ENCODE data around the gene REEP1. TPM values are rescaled to one million over a fixed set of nuclear protein-coding genes. Genes with fewer than 3 reads are reported as not detected.
"Not testable (repeated sequence)": the region's sequence is repeated elsewhere in the genome, so short reads cannot be mapped to it uniquely, and the experiment has no call there.

The REEP1 gene
- total and polyA plus RNA-seq, 4 experiments from 2014 or later: 0.15 TPM; not detected in 3

DNA sequence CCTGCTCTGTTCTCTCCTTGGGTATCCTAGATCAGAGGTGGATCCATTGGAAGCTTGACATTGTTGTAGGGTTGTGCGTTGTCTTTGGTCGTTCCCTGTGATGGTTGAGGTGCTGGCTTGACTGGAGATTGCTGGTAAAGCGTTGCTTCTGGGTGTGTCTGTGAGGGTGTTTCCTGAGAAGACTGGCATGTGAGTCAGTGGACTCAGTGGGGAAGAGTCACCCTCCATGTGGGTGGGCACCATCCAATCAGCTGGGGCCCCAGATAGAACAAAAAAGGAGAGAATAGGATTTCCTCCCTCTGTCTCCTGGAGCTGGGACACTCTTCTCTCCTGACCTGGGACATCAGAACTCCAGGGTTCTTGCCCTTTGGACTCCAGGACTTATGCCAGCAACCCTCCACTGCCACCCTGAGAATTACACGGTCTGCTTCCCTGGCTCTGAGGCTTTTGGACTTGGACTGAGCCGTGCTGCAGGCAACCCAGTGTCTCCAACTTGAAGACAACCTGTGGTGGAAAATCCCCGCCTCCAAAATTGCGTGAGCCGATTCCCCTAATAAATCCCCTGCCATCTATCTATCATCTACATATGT, 14.8 kb upstream of the REEP1 start:
- Mint-ChIP-seq H3K36me3 (no peaks in the 10 kb centered on the region), H3K9me3 (peaks cover 0 to 6% (median 0%) of the 10 kb centered on the region in 8 donors), H3K27ac (no peak overlapping the region), H3K4me3 (no peak overlapping the region), H3K4me1 (no peaks in the 10 kb centered on the region), H3K27me3 (peaks cover 16 to 22% of the 10 kb centered on the region in 2 donors)
- DNase-seq: no peak
- Histone ChIP-seq H3K27ac (ENCODE audit: low read depth, low read length) (no peak overlapping the region), H3K9me3 (ENCODE audit: control insufficient read depth in 1 of 2, low read length in 2 of 2) (no peaks in the 10 kb centered on the region), H3K4me3 (ENCODE audit: low read length in 2 of 2) (no peak overlapping the region), H3K4me1 (ENCODE audit: insufficient read depth, low read length) (no peaks in the 10 kb centered on the region), H3K36me3 (ENCODE audit: insufficient read depth, low read length) (no peaks in the 10 kb centered on the region), H3K27me3 (ENCODE audit: insufficient read depth, low read length) (no peaks in the 10 kb centered on the region)
- ChIA-PET POLR2A (ENCODE audit: partially characterized antibody) (interaction anchor here (0.7 to 1.0 kb wide), 2 partner anchors 116 to 127 kb away, joined by 3 read pairs; no protein-coding TSS in a partner anchor), CTCF (ENCODE audit: partially characterized antibody) (interaction anchor here (1.0 kb wide), 1 partner anchor 18 kb away, joined by 4 read pairs; no protein-coding TSS in a partner anchor)
- intact Hi-C loops (cut with micrococcal nuclease): no loop called here

DNA sequence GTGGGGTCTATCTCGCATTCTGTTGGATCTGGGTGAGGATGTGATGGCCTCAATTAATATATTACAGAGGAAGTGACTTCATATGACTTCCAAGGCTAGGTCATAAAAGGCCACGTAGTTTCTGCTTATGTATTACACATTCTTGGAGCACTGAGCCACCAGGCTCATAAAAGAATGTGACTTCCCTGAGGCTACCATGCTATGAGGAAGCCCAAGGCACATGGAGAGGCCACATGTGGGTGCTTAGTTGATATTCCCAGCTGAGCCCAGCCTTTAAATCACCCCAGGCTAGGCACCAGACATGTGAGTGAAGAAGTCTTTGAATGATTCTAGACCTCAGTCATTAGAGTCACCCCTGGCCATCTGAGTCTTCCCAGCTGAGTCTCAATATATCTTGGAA, 13.3 kb upstream of the REEP1 start:
- Histone ChIP-seq H3K27me3 (ENCODE audit: insufficient read depth, low read length) (no peaks in the 10 kb centered on the region), H3K36me3 (ENCODE audit: insufficient read depth, low read length) (no peaks in the 10 kb centered on the region), H3K4me1 (ENCODE audit: insufficient read depth, low read length) (no peaks in the 10 kb centered on the region), H3K27ac (ENCODE audit: low read depth, low read length) (no peak overlapping the region), H3K4me3 (ENCODE audit: low read length in 2 of 2) (no peak overlapping the region), H3K9me3 (ENCODE audit: control insufficient read depth in 1 of 2, low read length in 2 of 2) (no peaks in the 10 kb centered on the region)
- intact Hi-C loops (cut with micrococcal nuclease): no loop called here
- Mint-ChIP-seq H3K9me3 (peaks cover 0 to 6% (median under 1%) of the 10 kb centered on the region in 8 donors), H3K36me3 (no peaks in the 10 kb centered on the region), H3K27ac (no peak overlapping the region), H3K27me3 (peaks cover 24 to 29% of the 10 kb centered on the region in 2 donors), H3K4me3 (no peak overlapping the region), H3K4me1 (no peaks in the 10 kb centered on the region)
- POLR2A ChIA-PET (ENCODE audit: partially characterized antibody): no interaction called here
- CTCF ChIA-PET (ENCODE audit: partially characterized antibody): no interaction called here
- no peak for DNase-seq

DNA sequence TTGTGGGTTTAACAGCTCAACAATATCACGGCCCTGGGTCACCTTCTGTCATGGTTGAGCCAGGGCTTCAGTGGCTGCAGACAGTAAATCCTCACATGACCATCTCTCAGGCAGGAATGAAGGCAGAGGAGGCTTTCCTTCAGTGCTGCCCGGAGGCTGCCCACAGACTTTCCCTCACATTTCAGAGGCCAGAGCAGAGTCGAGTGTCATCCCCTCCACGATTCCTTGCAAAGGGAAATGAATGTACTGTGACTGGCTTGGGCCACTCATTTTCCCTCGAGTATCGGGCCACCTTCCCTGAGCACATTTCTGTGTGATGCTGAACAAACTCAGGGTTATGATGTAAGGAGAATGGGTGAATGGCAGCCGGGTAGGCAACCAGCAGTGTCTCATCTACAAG, 10.0 kb upstream of the REEP1 start:
- Histone ChIP-seq H3K4me1 (ENCODE audit: insufficient read depth, low read length) (no peaks in the 10 kb centered on the region), H3K27ac (ENCODE audit: low read depth, low read length) (no peak overlapping the region), H3K27me3 (ENCODE audit: insufficient read depth, low read length) (no peaks in the 10 kb centered on the region), H3K9me3 (ENCODE audit: control insufficient read depth in 1 of 2, low read length in 2 of 2) (no peaks in the 10 kb centered on the region), H3K4me3 (ENCODE audit: low read length in 2 of 2) (no peak overlapping the region), H3K36me3 (ENCODE audit: insufficient read depth, low read length) (no peaks in the 10 kb centered on the region)
- no peak overlapping the region for H3K27ac Mint-ChIP-seq
- H3K27me3 Mint-ChIP-seq: peaks cover 28 to 30% of the 10 kb centered on the region in 2 donors
- intact Hi-C loops (cut with micrococcal nuclease): no loop called here
- peaks cover 0 to 11% (median 5%) of the 10 kb centered on the region in 8 donors for H3K9me3 Mint-ChIP-seq
- no peak overlapping the region for H3K4me3 Mint-ChIP-seq
- peaks cover 0 to 2% of the 10 kb centered on the region in 2 donors for H3K36me3 Mint-ChIP-seq
- no peak for DNase-seq
- CTCF ChIA-PET (ENCODE audit: partially characterized antibody): no interaction called here
- H3K4me1 Mint-ChIP-seq: no peaks in the 10 kb centered on the region
- POLR2A ChIA-PET (ENCODE audit: partially characterized antibody): no interaction called here

DNA sequence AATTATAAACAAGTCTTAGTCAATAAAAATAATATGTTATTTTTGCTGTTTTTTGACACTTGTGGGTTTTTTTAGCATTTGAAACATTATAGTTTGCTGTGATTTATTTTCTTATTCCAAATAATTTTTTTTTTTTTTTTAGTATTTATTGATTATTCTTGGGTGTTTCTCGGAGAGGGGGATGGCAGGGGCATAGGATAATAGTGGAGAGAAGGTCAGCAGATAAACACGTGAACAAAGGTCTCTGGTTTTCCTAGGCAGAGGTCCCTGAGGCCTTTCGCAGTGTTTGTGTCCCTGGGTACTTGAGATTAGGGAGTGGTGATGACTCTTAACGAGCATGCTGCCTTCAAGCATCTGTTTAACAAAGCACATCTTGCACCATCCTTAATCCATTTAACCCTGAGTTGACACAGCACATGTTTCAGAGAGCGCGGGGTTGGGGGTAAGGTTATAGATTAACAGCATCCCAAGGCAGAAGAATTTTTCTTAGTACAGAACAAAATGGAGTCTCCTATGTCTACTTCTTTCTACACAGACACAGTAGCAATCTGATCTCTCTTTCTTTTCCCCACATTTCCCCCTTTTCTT, 8.5 kb upstream of the REEP1 start:
- H3K4me1 Mint-ChIP-seq; CTCF ChIA-PET (ENCODE audit: partially characterized antibody); DNase-seq; intact Hi-C loops (cut with micrococcal nuclease); H3K4me1 ChIP-seq (ENCODE audit: insufficient read depth, low read length); H3K4me3 Mint-ChIP-seq; POLR2A ChIA-PET (ENCODE audit: partially characterized antibody); H3K27me3 ChIP-seq (ENCODE audit: insufficient read depth, low read length); H3K27ac ChIP-seq (ENCODE audit: low read depth, low read length); H3K9me3 ChIP-seq (ENCODE audit: control insufficient read depth in 1 of 2, low read length in 2 of 2); H3K4me3 ChIP-seq (ENCODE audit: low read length in 2 of 2); H3K36me3 ChIP-seq (ENCODE audit: insufficient read depth, low read length); H3K27ac Mint-ChIP-seq: not testable (repeated sequence)
- H3K36me3 Mint-ChIP-seq: peaks cover 7 to 11% of the 10 kb centered on the region in 2 donors
- peaks cover 6 to 24% (median 20%) of the 10 kb centered on the region in 8 donors for H3K9me3 Mint-ChIP-seq
- peaks cover 33 to 35% of the 10 kb centered on the region in 2 donors for H3K27me3 Mint-ChIP-seq

DNA sequence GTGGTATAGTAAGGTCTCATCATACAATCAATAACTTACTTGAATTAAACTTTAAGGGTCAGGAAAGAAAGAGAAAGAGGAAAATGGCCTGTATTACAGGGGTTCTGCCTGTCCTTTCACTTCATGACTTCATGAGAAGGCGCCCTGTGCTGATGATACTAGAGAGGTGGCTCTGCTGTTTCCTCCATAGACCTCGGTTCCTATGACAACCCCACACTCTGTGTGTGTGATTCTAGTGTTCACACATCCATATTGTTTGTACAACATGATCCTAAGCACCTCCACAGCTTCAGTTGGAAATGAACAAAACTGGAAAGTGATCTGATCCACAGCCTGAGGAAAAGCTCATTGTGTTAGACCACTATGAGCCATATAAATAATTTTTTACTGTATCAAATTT, 7.0 kb upstream of the REEP1 start:
- Histone ChIP-seq H3K9me3 (ENCODE audit: control insufficient read depth in 1 of 2, low read length in 2 of 2) (no peaks in the 10 kb centered on the region), H3K36me3 (ENCODE audit: insufficient read depth, low read length) (no peaks in the 10 kb centered on the region), H3K27me3 (ENCODE audit: insufficient read depth, low read length) (peaks cover 9% of the 10 kb centered on the region), H3K27ac (ENCODE audit: low read depth, low read length) (no peak overlapping the region), H3K4me1 (ENCODE audit: insufficient read depth, low read length) (no peaks in the 10 kb centered on the region), H3K4me3 (ENCODE audit: low read length in 2 of 2) (no peak overlapping the region)
- Mint-ChIP-seq H3K9me3 (peaks cover 6 to 32% (median 28%) of the 10 kb centered on the region in 8 donors), H3K4me1 (no peaks in the 10 kb centered on the region), H3K36me3 (peaks cover 9 to 13% of the 10 kb centered on the region in 2 donors), H3K4me3 (no peak overlapping the region), H3K27ac (no peak overlapping the region), H3K27me3 (peaks cover 34 to 49% of the 10 kb centered on the region in 2 donors)
- CTCF ChIA-PET (ENCODE audit: partially characterized antibody): no interaction called here
- POLR2A ChIA-PET (ENCODE audit: partially characterized antibody): no interaction called here
- no peak for DNase-seq
- intact Hi-C loops (cut with micrococcal nuclease): no loop called here

DNA sequence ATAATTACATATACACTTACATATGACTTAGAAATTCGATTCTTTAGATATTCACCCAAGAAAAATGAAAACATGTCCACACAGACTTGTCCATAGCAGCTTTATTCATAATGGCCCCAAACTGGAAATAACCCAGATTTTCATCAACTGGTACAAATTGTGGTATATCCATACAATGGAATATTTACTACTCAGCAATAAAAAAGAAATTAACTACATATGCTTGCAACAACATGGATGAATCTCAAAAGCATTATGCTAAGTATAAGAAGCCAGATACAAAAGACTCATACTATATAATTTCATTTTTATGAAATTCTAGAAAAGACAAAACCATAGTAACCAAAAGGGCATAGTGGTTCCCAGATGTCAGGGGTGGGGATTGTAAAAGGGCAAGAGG, 5.1 kb upstream of the REEP1 start:
- no peaks in the 10 kb centered on the region for H3K9me3 ChIP-seq (ENCODE audit: control insufficient read depth in 1 of 2, low read length in 2 of 2)
- H3K27ac ChIP-seq (ENCODE audit: low read depth, low read length): no peak overlapping the region
- H3K36me3 ChIP-seq (ENCODE audit: insufficient read depth, low read length): no peaks in the 10 kb centered on the region
- Mint-ChIP-seq H3K36me3 (peaks cover 9 to 13% of the 10 kb centered on the region in 2 donors), H3K4me3 (no peak overlapping the region), H3K4me1 (peaks cover 5 to 6% (median 6%) of the 10 kb centered on the region in 4 donors), H3K27me3 (peaks cover 39 to 50% of the 10 kb centered on the region in 2 donors), H3K9me3 (peaks cover 6 to 34% (median 28%) of the 10 kb centered on the region in 8 donors), H3K27ac (no peak overlapping the region)
- no peak overlapping the region for H3K4me3 ChIP-seq (ENCODE audit: low read length in 2 of 2)
- DNase-seq: no peak
- intact Hi-C loops (cut with micrococcal nuclease): no loop called here
- no peaks in the 10 kb centered on the region for H3K4me1 ChIP-seq (ENCODE audit: insufficient read depth, low read length)
- ChIA-PET POLR2A (ENCODE audit: partially characterized antibody) (no interaction called here), CTCF (ENCODE audit: partially characterized antibody) (no interaction called here)
- peaks cover 20% of the 10 kb centered on the region for H3K27me3 ChIP-seq (ENCODE audit: insufficient read depth, low read length)

DNA sequence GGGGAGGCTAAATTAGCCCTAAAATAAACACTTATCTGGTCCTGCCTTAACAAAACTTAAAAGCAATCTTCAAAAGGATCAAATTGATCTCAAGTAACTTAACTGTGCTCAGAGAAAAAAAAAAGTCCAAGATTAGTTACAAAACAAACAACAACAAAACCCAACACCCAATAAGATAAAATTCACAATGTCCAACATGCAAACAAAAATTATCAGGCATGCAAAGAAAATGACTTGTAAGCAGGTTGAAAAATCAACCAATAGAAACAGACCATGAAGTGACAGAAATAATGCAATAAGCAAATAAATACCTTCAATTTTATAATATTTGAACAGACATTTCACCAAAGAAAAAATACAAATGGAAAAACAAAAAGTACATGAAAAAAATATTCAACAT, 4.0 kb upstream of the REEP1 start:
- intact Hi-C loops (cut with micrococcal nuclease): no loop called here
- H3K9me3 ChIP-seq (ENCODE audit: control insufficient read depth in 1 of 2, low read length in 2 of 2): no peaks in the 10 kb centered on the region
- ChIA-PET POLR2A (ENCODE audit: partially characterized antibody) (interaction anchor here (1.3 kb wide), 1 partner anchor 99 kb away, joined by 3 read pairs; the partner anchor contains the start of gene KDM3A), CTCF (ENCODE audit: partially characterized antibody) (no interaction called here)
- H3K36me3 ChIP-seq (ENCODE audit: insufficient read depth, low read length): no peaks in the 10 kb centered on the region
- H3K36me3 Mint-ChIP-seq: peaks cover 9 to 13% of the 10 kb centered on the region in 2 donors
- H3K27me3 Mint-ChIP-seq: peaks cover 37 to 49% of the 10 kb centered on the region in 2 donors
- no peak overlapping the region for H3K27ac ChIP-seq (ENCODE audit: low read depth, low read length)
- H3K4me1 ChIP-seq (ENCODE audit: insufficient read depth, low read length): peaks cover 5% of the 10 kb centered on the region
- peaks cover 5 to 11% (median 10%) of the 10 kb centered on the region in 4 donors for H3K4me1 Mint-ChIP-seq
- peaks cover 23% of the 10 kb centered on the region for H3K27me3 ChIP-seq (ENCODE audit: insufficient read depth, low read length)
- H3K27ac Mint-ChIP-seq: no peak overlapping the region
- peaks cover 6 to 32% (median 28%) of the 10 kb centered on the region in 8 donors for H3K9me3 Mint-ChIP-seq
- no peak overlapping the region for H3K4me3 Mint-ChIP-seq
- H3K4me3 ChIP-seq (ENCODE audit: low read length in 2 of 2): no peak overlapping the region
- DNase-seq: no peak

All from CD4-positive, alpha-beta memory T cell (primary cell).